ENCODE data around the gene ZNF280D.

The ZNF280D gene

DNA sequence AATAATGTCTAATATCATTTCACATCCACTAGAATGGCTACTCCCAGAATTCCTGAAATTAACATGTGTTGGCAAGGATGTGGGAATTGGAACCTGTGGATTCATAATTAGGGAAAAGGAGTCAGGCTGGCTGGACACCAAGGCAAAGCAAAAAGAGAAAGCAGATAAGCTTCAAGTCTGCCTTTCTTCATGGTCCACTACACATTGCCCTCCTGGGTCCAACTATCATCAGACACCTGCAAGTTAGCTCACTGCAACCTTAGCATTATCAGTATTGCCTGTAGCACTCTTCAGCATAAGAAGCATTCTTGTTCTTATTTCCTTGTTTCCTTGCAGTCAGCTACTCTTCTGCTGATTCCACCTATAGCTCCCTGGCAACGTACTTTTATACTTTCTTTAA, 124.3 kb downstream of the ZNF280D start:
- Histone ChIP-seq H3K4me3 (ENCODE audit: low read length) (no peak overlapping the region), H3K27me3 (ENCODE audit: control insufficient read depth, insufficient read depth, low read length) (no peaks in the 10 kb centered on the region), H3K27ac (ENCODE audit: low read length) (no peak overlapping the region), H3K9me3 (ENCODE audit: control insufficient read depth, insufficient read depth, low read length) (no peaks in the 10 kb centered on the region), H3K4me1 (ENCODE audit: control insufficient read depth, insufficient read depth, low read length) (no peaks in the 10 kb centered on the region), H3K36me3 (ENCODE audit: control insufficient read depth, insufficient read depth, low read length) (no peaks in the 10 kb centered on the region)
- no peak for DNase-seq (ENCODE audit: low read depth, low spot score)
- no CpG with 5 or more reads among the region's 1 CpG for WGBS (ENCODE audit: insufficient coverage, insufficient read length)

DNA sequence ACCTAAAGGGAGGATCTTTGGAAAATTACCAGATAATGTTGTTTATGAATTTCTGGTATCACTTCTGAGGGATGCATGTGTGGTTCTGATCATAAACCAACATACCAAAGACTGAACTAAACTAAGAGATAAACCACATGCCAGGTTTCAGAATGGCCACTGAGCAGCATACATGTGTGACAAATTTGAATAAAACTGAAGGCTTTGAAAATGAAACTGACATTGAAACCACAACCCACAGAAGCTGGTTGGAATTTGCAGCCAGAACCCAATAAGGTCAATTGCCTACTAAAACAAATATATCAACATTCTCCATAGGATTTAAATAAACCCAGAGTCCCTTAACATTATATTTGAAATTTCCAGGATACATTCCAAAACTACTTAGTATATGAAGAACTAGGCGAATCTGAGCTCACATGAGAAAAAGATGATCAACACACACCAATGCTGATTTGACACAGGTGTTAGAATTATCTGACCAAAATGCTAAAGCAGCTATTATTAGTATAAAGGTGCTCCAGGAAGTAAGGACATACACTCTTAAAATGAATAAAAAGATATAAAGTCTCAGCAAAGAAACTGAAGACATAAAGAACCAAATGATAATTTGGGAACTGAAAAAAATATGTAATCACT, 125.0 kb downstream of the ZNF280D start:
- H3K9me3 ChIP-seq (ENCODE audit: control insufficient read depth, insufficient read depth, low read length): no peaks in the 10 kb centered on the region
- no peak for DNase-seq (ENCODE audit: low read depth, low spot score)
- H3K36me3 ChIP-seq (ENCODE audit: control insufficient read depth, insufficient read depth, low read length): no peaks in the 10 kb centered on the region
- no peaks in the 10 kb centered on the region for H3K4me1 ChIP-seq (ENCODE audit: control insufficient read depth, insufficient read depth, low read length)
- H3K27ac ChIP-seq (ENCODE audit: low read length): no peak overlapping the region
- no peak overlapping the region for H3K4me3 ChIP-seq (ENCODE audit: low read length)
- WGBS (ENCODE audit: insufficient coverage, insufficient read length): no CpG with 5 or more reads among the region's 1 CpG
- no peaks in the 10 kb centered on the region for H3K27me3 ChIP-seq (ENCODE audit: control insufficient read depth, insufficient read depth, low read length)

DNA sequence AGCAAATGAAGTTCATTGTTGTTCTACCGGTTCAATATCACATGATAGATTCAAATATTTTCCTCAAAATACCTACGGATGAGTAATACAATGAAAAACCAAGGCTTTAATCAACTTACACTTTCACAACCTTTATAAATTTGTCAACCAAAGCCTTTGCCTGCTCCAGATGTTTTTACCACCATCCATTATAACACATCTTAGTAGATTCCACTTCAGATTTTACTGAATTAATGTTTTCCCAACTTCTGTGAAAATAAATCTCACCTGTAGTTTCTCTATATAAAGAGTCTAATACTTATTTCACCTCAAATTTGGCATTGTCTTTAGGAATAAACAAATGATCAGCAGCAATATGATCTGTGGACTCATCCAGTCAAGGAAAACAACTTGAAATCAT, 131.1 kb downstream of the ZNF280D start:
- no peak overlapping the region for H3K4me3 ChIP-seq (ENCODE audit: low read length)
- no peaks in the 10 kb centered on the region; the same call in 1 of the 2 replicates for H3K9me3 ChIP-seq (ENCODE audit: control insufficient read depth, insufficient read depth, low read length)
- no CpG with 5 or more reads among the region's 2 CpGs for WGBS (ENCODE audit: insufficient coverage, insufficient read length)

DNA sequence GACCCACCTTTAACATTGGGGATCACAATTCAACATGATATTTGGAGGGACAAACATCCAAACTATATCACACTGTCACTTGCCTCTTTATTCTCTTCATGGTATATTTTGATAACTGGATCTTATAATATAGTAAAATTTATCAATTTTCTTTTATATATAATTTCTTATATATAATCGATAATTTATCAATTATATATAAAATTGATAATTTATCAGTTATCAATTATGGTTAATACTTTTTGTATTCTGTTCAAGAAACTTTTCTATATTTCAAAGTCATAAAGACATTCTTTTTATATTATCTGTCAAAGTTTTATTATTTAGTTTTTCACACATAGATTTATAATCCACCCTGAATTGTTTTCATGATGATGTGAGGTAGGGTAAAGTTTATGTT, 132.9 kb downstream of the ZNF280D start:
- Histone ChIP-seq H3K9me3 (ENCODE audit: control insufficient read depth, insufficient read depth, low read length) (no peaks in the 10 kb centered on the region; the same call in 1 of the 2 replicates), H3K4me3 (ENCODE audit: low read length) (no peak overlapping the region), H3K27ac (ENCODE audit: low read length) (no peak overlapping the region), H3K4me1 (ENCODE audit: control insufficient read depth, insufficient read depth, low read length) (no peaks in the 10 kb centered on the region), H3K36me3 (ENCODE audit: control insufficient read depth, insufficient read depth, low read length) (no peaks in the 10 kb centered on the region), H3K27me3 (ENCODE audit: control insufficient read depth, insufficient read depth, low read length) (no peaks in the 10 kb centered on the region)
- WGBS (ENCODE audit: insufficient coverage, insufficient read length): no CpG with 5 or more reads among the region's 1 CpG
- DNase-seq (ENCODE audit: low read depth, low spot score): no peak

More for the DNA sequence above, 131.1 kb downstream of the ZNF280D start:
- H3K36me3 ChIP-seq (ENCODE audit: control insufficient read depth, insufficient read depth, low read length): no peaks in the 10 kb centered on the region
- H3K27me3 ChIP-seq (ENCODE audit: control insufficient read depth, insufficient read depth, low read length): no peaks in the 10 kb centered on the region
- no peak for DNase-seq (ENCODE audit: low read depth, low spot score)
- H3K4me1 ChIP-seq (ENCODE audit: control insufficient read depth, insufficient read depth, low read length): no peaks in the 10 kb centered on the region
- no peak overlapping the region for H3K27ac ChIP-seq (ENCODE audit: low read length)

DNA sequence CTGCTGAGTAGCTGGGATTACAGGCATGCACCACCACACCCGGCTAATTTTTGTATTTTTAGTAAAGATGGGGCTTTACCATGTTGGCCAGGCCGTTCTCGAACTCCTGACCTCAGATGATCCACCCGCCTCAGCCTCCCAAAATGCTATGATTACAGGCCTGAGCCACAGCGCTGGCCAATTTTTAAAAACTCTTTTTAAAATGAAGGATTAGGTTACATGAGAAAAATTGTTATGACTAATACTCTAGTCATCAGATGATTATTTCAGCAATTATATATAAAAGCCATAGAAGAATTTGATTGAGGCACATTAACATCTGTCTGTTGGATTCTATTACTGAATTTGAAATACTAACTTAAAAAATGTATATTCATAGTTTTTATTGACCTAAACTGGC, 134.3 kb downstream of the ZNF280D start:
- WGBS (ENCODE audit: insufficient coverage, insufficient read length): no CpG with 5 or more reads among the region's 5 CpGs
- no peak overlapping the region for H3K27ac ChIP-seq (ENCODE audit: low read length)
- no peaks in the 10 kb centered on the region for H3K4me1 ChIP-seq (ENCODE audit: control insufficient read depth, insufficient read depth, low read length)

DNA sequence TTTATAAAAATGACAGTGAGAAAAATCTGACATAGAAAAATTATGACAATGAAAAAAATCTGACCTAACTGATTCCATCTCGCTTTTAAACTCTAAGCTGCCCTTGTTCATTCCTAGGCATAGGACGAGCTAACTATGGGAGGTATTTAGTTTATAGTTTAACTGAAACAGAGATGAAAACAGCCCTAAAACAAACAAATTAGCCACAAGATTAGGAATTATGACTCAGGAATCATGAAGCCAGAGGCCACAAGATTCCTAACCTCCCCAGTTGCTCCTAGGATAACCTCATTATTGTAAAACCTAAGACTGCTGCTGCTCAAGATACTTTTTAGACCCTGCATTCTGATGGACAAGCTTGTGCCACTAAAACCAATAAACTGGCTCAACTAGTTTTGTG, 145.6 kb downstream of the ZNF280D start:
- no CpG with 5 or more reads among the region's 2 CpGs for WGBS (ENCODE audit: insufficient coverage, insufficient read length)
- Histone ChIP-seq H3K27me3 (ENCODE audit: control insufficient read depth, insufficient read depth, low read length) (no peaks in the 10 kb centered on the region), H3K27ac (ENCODE audit: low read length) (no peak overlapping the region), H3K4me3 (ENCODE audit: low read length) (no peak overlapping the region), H3K9me3 (ENCODE audit: control insufficient read depth, insufficient read depth, low read length) (no peaks in the 10 kb centered on the region), H3K4me1 (ENCODE audit: control insufficient read depth, insufficient read depth, low read length) (no peaks in the 10 kb centered on the region), H3K36me3 (ENCODE audit: control insufficient read depth, insufficient read depth, low read length) (no peaks in the 10 kb centered on the region)
- DNase-seq (ENCODE audit: low read depth, low spot score): no peak

More for the DNA sequence above, 134.3 kb downstream of the ZNF280D start:
- Histone ChIP-seq H3K4me3 (ENCODE audit: low read length) (no peak overlapping the region), H3K9me3 (ENCODE audit: control insufficient read depth, insufficient read depth, low read length) (no peaks in the 10 kb centered on the region; the same call in 1 of the 2 replicates), H3K27me3 (ENCODE audit: control insufficient read depth, insufficient read depth, low read length) (no peaks in the 10 kb centered on the region), H3K36me3 (ENCODE audit: control insufficient read depth, insufficient read depth, low read length) (no peaks in the 10 kb centered on the region)
- no peak for DNase-seq (ENCODE audit: low read depth, low spot score)

DNA sequence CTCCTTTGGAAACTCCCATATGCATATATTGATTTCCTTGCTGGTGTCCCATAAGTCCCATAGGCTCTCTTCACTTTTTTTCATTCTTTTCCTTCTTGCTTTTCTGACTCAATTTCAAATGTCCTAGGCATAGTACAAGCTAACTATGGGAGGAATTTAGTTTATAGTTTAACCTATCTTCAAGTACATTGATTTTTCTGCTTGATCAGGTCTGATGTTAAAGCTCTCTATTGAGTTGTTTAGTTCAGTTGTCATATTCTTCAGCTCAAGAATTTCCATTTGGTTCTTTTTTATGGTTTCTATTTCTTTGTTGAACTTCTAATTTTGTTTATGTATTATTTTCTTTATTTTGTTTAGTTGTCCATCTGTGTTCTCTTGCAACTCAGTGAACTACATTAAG, 147.1 kb downstream of the ZNF280D start:
- no peaks in the 10 kb centered on the region for H3K9me3 ChIP-seq (ENCODE audit: control insufficient read depth, insufficient read depth, low read length)
- DNase-seq (ENCODE audit: low read depth, low spot score): no peak
- H3K4me1 ChIP-seq (ENCODE audit: control insufficient read depth, insufficient read depth, low read length): no peaks in the 10 kb centered on the region
- H3K4me3 ChIP-seq (ENCODE audit: low read length): no peak overlapping the region
- H3K27ac ChIP-seq (ENCODE audit: low read length): no peak overlapping the region
- no peaks in the 10 kb centered on the region for H3K36me3 ChIP-seq (ENCODE audit: control insufficient read depth, insufficient read depth, low read length)
- no peaks in the 10 kb centered on the region for H3K27me3 ChIP-seq (ENCODE audit: control insufficient read depth, insufficient read depth, low read length)

DNA sequence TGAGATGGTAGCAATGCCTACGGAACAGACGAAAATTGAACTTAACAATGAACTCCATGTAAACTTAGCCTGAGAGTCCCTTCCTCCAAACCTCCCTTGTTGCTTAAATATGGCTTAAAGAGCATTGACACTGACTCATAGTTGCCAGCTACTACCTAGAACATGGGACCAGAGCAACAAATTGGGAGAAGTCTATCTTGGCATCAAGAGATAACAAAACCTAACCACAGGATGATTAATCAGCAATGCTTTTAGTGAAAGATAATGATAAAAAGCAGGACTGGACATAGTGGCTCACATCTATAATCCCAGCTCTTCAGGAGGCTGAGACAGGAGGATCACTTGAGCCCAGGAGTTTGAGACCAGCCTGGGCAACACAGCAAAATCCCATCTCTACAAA, 150.5 kb downstream of the ZNF280D start:
- H3K27me3 ChIP-seq (ENCODE audit: control insufficient read depth, insufficient read depth, low read length): no peaks in the 10 kb centered on the region
- H3K4me1 ChIP-seq (ENCODE audit: control insufficient read depth, insufficient read depth, low read length): no peaks in the 10 kb centered on the region
- H3K36me3 ChIP-seq (ENCODE audit: control insufficient read depth, insufficient read depth, low read length): no peaks in the 10 kb centered on the region
- H3K4me3 ChIP-seq (ENCODE audit: low read length): no peak overlapping the region
- no peak for DNase-seq (ENCODE audit: low read depth, low spot score)
- no CpG with 5 or more reads among the region's 2 CpGs for WGBS (ENCODE audit: insufficient coverage, insufficient read length)
- H3K27ac ChIP-seq (ENCODE audit: low read length): no peak overlapping the region
- H3K9me3 ChIP-seq (ENCODE audit: control insufficient read depth, insufficient read depth, low read length): no peaks in the 10 kb centered on the region

Data from iPS DF 6.9 (cell line).